Amygdala (tissue), 56 donors: ENCODE measurements around the gene SMARCA2.

ENCODE experiments used
- DNase-seq, 56 donors: peaks; one replicate each; lab custom pipeline; 2025; lab: John Stamatoyannopoulos, UW

The SMARCA2 gene

GRCh38 chr9:2015581-2016407 is 647 bp downstream of the SMARCA2 start:
- peak in 49 of 56 donors; percentile 6 to 79 (median 59) for DNase-seq

DNA sequence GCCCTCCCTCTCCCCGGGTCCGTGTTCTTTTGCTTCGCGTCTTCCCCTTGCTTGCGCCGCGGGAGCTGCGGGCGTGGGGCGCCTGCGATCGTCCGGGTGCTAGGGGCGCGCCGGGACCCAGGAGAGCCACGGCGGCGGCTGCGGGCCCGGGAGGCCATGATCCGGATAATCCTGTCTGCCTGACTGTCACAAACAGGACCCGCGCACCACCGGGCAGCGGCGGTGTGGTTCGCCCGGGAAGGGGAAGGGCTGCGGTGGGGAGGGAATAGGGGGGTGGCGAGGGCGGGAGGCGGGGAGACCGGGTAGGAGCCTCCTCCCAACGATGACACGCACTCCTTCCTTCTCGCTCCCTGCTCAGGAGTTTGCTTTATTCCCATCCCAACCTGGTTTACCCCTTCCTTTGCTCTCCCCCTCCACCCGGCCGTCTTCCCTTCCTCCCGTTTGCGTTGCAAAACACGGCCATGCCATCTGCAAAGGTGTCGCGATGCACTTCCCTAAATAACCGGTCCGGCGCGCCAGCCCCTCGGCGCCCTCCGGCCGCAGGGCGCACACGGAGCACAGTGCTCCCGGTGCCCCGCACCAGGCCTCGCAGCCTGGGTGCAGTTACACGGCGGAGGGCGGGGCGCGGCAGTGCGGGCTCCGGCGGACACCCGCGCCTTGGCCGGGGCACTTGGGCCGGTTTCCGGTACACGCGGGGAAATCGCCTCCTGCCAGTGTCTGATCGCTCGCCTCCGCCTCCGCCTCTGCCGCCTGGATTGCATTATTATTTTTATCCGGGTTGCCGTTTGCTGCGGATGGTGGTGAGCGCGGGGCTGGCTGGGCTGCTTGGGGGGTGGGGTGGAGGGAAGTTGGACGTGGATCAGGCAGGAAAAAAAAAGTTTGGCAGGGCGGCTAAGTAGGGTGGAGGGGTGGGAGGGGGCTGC is 1.5 kb downstream of the SMARCA2 start:
- DNase-seq = peak in 54 of 56 donors; percentile 35 to 85 (median 67)

DNA sequence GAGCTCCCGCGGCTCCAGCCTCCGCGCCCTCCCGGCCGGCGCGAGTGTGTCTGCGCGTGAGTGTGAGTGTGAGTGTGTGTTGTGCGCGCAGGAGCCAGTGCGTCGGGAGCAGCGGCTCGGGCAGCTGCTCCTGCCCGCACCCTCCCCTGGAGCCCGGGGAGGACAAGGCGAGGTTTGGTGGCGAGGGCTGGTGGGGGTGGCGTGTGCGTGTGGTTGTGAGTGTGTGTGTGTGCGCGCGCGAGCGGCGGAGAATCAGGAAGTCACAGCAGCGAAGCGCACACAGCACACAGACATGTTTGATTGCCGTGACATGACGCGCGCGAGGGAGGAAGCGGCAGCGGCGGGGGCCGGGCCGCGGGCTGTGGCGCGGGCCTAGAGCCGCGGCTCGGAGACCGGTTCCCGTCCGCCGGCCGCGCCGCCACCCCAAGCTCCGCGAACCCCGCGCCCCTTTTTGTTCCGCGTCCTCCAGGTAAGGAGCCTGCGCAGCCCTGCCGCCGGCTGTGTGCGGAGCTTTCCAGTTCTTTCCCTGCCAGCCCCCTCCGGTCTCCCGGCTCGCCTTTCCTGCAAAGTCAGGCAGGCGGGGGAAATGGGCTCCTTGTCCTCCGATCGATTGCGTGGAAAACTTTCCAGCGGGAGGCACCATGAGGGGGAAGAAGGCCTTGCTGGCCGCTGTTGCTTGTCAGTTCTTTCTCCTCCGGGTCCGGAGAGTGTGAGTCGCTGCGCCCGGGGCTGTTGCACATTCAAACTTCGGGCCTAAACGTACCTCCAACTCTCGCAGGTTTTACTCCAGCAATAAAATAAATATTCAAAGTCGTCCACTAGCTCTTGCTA is 2.4 kb downstream of the SMARCA2 start:
- DNase-seq = peak in 52 of 56 donors; percentile 19 to 82 (median 64)

DNA sequence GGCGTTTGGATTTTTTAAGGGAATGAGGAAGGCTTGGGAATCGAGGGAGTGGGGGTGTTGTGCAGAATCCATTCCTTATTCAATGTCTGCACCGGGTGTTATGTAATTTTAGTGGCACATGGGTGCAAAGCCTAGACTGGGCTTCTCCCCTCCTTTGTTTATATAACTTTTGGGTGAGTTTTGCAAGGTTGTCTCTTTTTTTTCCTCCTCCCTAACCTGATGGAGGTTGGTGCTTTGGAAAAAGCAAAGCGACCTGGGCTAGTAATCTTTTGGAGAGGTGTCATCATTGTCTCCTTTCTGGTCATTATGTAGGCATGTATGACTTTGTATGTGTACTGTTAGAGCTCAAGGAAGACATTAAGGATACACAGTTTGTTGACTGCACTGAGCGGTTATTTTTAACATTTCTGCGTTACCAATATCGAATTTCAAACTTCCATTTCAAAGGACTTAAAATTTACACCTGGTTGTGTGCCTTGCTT is 3.1 kb downstream of the SMARCA2 start:
- peak in 6 of 56 donors; percentile 44 to 78 (median 57) for DNase-seq

DNA sequence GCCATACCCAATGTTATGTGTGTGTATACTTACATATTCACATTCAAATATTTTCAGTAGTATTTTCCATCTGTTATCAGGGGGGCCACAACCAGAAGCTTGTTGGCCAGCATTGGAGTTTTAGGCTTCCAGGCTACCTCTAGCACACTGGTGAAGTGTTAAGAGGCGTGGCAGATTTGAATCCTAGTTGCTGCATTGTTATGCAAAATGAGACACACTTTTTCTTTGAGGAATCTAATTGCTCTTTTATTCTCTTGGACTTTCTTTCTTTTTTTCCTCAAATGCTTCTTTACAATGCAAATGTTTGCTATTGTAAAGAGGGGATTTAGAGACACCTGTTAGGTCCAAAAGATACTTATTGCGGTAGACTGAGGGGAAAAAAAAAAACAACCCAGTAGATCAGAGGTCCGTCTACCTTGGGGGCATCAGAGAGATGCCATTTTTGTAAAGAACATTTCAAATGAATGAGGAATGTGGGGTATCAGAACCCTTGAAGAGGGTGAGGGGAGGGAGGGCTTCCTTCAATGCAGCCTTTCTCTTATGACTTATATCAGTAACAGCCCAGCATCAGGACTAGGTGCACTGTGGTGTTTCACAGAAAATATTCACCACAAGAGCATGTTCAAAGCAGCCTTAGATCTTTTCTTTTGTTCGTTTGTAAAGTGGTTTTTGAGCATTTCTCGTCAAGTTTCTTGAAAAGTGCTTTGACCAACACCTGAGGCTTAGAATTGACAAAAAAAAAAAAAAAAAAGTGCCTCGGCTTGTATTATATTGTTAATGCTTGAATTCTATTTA is 3.8 kb downstream of the SMARCA2 start:
- no peak for DNase-seq

DNA sequence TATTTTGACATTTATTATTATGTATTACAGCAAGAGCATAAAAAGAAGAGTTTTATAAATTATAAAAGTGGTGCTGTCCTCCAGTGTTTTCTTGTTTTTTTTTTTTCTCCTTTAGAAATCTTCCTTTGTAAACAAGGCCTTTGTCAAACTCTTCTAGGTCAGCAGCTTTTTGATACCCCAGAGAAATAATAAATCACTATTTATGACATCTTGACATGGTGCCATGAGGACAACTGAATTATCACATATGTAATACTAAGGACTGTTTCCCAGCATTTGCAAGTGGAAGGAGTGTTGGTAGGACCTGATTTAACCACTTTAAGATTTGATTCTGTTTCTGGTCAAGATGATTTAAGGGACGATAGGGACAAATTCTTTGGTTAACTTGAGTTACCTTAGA is 4.6 kb downstream of the SMARCA2 start:
- no peak for DNase-seq

GRCh38 chr9:2021731-2022130 is 6.6 kb downstream of the SMARCA2 start:
- DNase-seq = no peak

- no peak for DNase-seq
Measured at GRCh38 chr9:2022560-2022959, 7.4 kb downstream of the SMARCA2 start.

DNA sequence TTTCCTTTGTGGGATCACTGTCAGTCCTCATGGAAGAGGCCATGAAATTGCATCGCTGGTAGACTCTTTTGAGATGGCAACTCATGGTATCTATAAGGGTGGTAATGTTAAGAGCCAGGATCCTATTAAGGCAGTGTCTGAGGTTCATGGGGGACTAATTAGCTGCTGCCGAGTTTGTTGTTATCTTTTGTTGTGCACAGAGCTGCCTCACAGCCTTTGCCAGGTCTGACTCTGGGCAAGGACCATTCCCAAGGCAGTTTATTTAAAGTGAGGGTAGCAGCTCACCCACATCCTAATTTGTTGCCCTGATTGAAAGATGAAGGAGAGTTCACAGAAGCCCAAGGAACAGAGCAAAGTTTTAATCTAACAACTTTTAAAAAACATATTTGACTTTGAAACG is 7.9 kb downstream of the SMARCA2 start:
- DNase-seq = peak in 7 of 56 donors; percentile 5 to 32 (median 19)

DNA sequence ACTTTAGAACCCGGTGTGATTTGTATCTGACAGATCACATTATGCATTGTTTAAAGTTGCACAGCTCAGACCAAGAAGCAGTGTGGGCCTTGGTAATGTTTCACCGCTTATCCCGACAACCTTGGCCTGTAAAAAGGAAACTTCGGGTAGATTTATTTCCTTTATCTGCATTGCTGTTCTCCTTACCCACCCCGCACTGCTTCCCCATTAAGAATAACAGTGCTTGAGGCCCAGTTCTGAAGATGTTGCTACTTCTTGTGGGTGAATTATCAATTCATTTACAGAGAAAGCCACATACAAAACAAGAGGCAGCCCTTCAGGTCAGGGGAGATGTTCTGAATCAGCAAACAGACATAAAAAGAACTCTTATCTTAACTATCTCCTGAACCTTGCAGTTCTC is 8.4 kb downstream of the SMARCA2 start:
- DNase-seq = no peak

DNA sequence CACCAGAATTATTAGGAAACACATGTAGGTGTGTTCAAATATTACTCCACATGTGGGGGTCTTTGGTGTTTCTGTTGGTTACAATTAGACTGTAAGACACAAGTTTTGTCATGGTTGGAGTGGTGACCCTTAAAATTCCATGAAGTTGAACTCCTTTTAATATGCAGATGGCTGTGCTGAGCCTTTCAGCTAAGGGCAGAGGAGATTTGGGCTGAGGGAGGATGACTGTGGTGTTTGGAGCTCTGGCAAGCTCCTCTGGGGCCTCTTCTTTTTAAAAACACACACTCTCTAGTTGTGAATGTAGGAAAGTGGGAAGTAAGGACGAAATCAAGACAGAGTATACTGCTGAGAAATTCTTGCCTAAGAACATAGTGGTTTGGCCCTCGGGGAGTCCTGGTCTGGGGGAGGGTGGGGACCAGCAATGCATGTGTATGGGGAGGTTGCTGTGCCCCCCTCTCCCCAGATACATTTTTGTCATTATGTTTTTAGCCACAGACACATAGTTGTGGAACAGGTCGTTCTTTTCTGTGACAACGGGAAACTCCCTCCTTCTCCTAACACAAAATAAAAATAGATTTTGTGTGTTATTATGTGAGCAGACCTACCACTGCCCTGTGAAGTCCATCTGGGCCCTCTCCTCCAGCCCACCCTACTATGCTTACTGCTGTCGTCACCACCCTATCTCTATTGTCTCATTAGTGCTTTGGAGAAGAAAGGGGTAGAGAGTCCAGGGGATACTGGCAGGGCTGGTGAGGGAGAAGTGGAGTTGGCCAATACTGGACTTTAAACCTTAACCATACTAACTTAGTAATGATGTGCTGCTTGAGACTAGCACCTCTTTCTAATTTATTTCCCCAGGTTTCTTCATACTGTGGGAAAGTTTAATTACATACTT is 10.0 kb downstream of the SMARCA2 start:
- no peak for DNase-seq

DNA sequence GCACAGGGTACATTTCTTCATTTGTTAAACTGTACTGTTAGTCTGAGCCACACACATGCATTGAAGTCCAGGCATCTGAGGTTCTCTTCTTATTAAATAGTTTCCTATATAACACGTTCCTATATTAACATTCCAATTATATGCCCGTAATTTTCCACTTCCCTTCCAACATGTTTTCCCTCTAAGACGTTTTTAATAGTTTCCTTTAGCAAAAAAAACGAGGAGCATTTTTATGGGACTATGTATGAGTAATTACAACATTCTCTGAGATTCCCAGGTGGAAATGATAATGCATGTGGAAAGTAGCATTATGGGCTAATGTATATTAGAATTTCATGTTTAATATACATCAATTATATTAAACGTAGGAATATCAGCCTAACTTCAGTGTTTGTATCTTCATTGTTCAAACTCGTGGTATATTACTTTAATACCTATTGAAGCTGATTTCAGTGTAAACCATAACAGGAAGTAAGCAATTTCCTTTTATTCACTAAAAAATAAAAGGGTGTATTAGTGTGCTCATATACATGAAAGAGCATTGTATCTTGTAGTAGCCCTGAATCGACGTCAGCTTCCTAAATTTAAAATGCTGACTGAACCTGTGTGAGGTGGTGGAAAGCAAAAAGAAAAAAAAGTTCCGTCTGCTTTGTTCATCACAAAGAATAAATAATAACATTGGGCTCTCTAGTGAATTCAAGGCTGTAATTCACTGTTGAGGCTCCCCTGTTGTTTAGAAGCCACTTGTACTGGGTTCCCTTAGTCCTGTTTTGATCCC is 11.3 kb downstream of the SMARCA2 start:
- DNase-seq = no peak

GRCh38 chr9:2027543-2028160 is 12.5 kb downstream of the SMARCA2 start:
- no peak for DNase-seq

DNA sequence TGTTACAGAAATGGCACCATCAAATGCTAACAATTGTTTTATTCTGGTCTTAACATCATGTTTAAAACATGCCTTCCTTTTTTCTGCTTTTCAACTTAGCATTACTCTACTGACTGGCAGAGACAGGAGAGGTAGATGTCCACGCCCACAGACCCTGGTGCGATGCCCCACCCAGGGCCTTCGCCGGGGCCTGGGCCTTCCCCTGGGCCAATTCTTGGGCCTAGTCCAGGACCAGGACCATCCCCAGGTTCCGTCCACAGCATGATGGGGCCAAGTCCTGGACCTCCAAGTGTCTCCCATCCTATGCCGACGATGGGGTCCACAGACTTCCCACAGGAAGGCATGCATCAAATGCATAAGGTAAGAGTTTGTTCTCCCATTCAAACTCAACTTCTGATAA is 13.7 kb downstream of the SMARCA2 start:
- DNase-seq = no peak

DNA sequence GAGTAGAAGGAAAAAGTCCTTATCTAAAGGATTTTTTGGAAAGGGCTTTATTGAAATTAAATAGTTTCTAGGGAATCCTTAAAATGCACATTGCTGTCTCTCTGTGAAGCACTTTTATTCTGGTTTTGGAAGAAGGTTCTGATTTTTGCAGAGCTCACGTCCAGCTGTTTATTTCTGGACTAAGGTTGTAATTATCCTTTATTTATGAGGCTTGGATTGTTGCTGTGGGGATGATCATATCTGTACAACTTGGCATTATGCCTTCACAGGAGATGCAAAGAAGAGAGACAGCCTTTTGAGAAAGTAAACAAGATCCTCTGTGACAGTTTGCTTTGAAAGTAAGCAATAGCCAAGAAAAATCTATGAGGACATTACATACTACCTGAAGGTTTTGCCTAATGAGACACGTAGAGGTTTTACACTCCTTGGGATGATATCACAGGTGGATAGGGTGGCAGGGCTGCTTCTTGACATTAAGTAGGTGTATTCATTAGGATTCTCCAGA is 14.6 kb downstream of the SMARCA2 start:
- no peak for DNase-seq

- DNase-seq = no peak
Measured at GRCh38 chr9:2032234-2032633, 17.1 kb downstream of the SMARCA2 start.

DNA sequence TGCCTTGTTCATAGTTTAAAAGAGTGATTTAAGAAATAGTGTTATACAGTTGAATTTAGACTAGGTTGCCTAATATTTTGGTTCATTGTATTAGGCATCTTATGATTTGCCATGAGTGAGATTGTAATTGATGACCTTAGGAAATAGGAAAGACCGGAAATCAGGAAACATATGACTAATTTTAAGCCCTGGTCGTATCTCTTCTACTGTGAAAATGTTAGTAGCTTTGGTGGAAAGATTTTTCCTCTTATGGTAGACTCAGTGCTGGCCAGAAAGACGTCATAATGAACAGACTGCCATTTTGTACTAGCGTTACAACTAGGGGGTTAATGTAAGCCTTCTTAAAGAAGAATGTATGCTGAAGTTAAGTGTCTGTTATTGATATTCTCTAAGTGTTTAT is 21.7 kb downstream of the SMARCA2 start:
- DNase-seq = no peak
